Forelimb muscle (tissue), 1 donor: Measurements from ENCODE around the gene PDLIM5. TPM values are rescaled to one million over a fixed set of nuclear protein-coding genes. Genes with fewer than 3 reads are reported as not detected.
"Not testable (repeated sequence)": the region's sequence is repeated elsewhere in the genome, so short reads cannot be mapped to it uniquely, and the experiment has no call there.

Experiments
- DNase-seq: peaks from one replicate; pipeline ENCODE4 v3.0.0-alpha.2; 2013; ENCODE audit warnings: low read depth
- polyA plus RNA-seq: library from polyadenylated mRNA; unstranded; fragments of 120-200 nt; gene quantifications from one replicate; pipeline ENCODE4 v1.2.1, GENCODE V29; 2013; ENCODE audit not compliant: insufficient read length

Gene PDLIM5
- polyA plus RNA-seq, 1 donor, result 303 TPM

GRCh38 chr4:94528792-94529451 lies 77.2 kb downstream of the PDLIM5 start:
- no peak for DNase-seq

GRCh38 chr4:94530073-94530472 lies 78.3 kb downstream of the PDLIM5 start:
- DNase-seq, result no peak

- DNase-seq, result no peak
Observed at GRCh38 chr4:94531991-94532789, 80.4 kb downstream of the PDLIM5 start.

GRCh38 chr4:94533405-94534223 lies 81.9 kb downstream of the PDLIM5 start:
- DNase-seq, result no peak

- DNase-seq, result no peak
Observed at GRCh38 chr4:94534401-94535312, 82.9 kb downstream of the PDLIM5 start.

- no peak for DNase-seq
Observed at GRCh38 chr4:94536049-94536448, 84.3 kb downstream of the PDLIM5 start.

GRCh38 chr4:94536649-94537469 lies 85.1 kb downstream of the PDLIM5 start:
- DNase-seq, result no peak

GRCh38 chr4:94537921-94538628 lies 86.3 kb downstream of the PDLIM5 start:
- no peak for DNase-seq

- DNase-seq, result no peak
Observed at GRCh38 chr4:94540476-94540875, 88.7 kb downstream of the PDLIM5 start.

- no peak for DNase-seq
Observed at GRCh38 chr4:94544811-94545210, 93.1 kb downstream of the PDLIM5 start.

GRCh38 chr4:94545296-94545695 lies 93.6 kb downstream of the PDLIM5 start:
- no peak for DNase-seq

- DNase-seq, result no peak
Observed at GRCh38 chr4:94546949-94547348, 95.2 kb downstream of the PDLIM5 start.

GRCh38 chr4:94548571-94548970 lies 96.8 kb downstream of the PDLIM5 start:
- DNase-seq, result no peak

GRCh38 chr4:94550352-94550751 lies 98.6 kb downstream of the PDLIM5 start:
- no peak for DNase-seq

GRCh38 chr4:94550851-94551250 lies 99.1 kb downstream of the PDLIM5 start:
- DNase-seq, result no peak

GRCh38 chr4:94551643-94552564 lies 100.2 kb downstream of the PDLIM5 start:
- DNase-seq, result no peak

GRCh38 chr4:94556047-94556446 lies 104.3 kb downstream of the PDLIM5 start:
- DNase-seq, result not testable (repeated sequence)

GRCh38 chr4:94557632-94558031 lies 105.9 kb downstream of the PDLIM5 start:
- DNase-seq, result not testable (repeated sequence)
